Measurements from ENCODE around the gene AP4E1. TPM values are rescaled to one million over a fixed set of nuclear protein-coding genes. Genes with fewer than 3 reads are reported as not detected.

AP4E1 gene
- total and polyA plus RNA-seq, 2 of the 4 experiments (the other 2 are of a cell fraction), result 3.1 to 6.8 TPM

DNA sequence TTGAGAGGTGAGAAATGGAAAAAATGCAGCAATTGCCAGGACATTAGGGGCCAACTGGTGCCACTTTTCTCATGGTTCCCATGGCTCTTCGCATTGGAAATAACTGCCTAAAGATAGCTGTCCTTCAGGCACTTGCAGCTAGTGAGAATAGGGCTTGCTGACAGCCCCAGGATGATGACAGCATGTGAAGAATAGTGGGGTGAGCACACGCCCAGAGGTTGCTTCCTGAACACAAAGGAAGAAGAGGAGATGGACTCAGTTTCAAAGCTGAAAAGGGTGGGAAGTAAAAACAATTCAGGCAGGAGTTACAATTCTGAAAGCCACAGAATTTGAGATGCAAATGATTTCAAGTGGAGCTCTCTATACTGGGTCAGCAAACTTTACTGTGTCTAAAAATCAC lies 140.6 kb downstream of the AP4E1 start:
- dilution Hi-C loops (cut with HindIII; ENCODE audit: low sequenced_read_pairs, unreplicated experiment), result no loop called here
- no peaks in the 10 kb centered on the region for H3K79me1 ChIP-seq (ENCODE audit: low read depth in 1 of 2, low read length in 2 of 2)
- H3K9ac ChIP-seq (ENCODE audit: low read depth, low read length), result no peak overlapping the region
- POLR2A ChIA-PET (ENCODE audit: unreplicated experiment), result no interaction called here
- no peaks in the 10 kb centered on the region for H4K20me1 ChIP-seq (ENCODE audit: insufficient read depth, low read length)
- H3K4me3 ChIP-seq (ENCODE audit: insufficient read depth, low read depth, low read length), result no peak overlapping the region
- peaks cover 6% of the 10 kb centered on the region; the same call in 1 of the 2 replicates for H3K4me1 ChIP-seq (ENCODE audit: control insufficient read depth, insufficient read depth, low read length)
- H3K9me3 ChIP-seq (ENCODE audit: control insufficient read depth, insufficient read depth, low read length), result no peaks in the 10 kb centered on the region
- no peaks in the 10 kb centered on the region for H3K36me3 ChIP-seq (ENCODE audit: control insufficient read depth, insufficient read depth, low read length)
- no peak overlapping the region for H2AFZ ChIP-seq (replicated peaks; ENCODE audit: low read length, poor library complexity)
- no peak overlapping the region for H2BK15ac ChIP-seq (ENCODE audit: low read depth, low read length)
- no CpG with 5 or more reads among the region's 2 CpGs for WGBS, 2 experiments (ENCODE audit: extremely low coverage in 2 of 2, insufficient read length in 1 of 2)
- H3K18ac ChIP-seq (ENCODE audit: low read depth, low read length), result no peak overlapping the region
- H4K5ac ChIP-seq (ENCODE audit: low read depth, low read length), result no peak overlapping the region
- no peak for ATAC-seq (ENCODE audit: low read depth)
- no peak overlapping the region for H3K27ac ChIP-seq (ENCODE audit: insufficient read depth, low read length)
- H3K14ac ChIP-seq (replicated peaks; ENCODE audit: low read depth, low read length), result no peak overlapping the region
- no peak overlapping the region for H3K4me2 ChIP-seq (ENCODE audit: low read depth, low read length)
- no peak overlapping the region for H3K4ac ChIP-seq (ENCODE audit: low read depth, low read length)
- intact Hi-C loops (cut with micrococcal nuclease), result no loop called here
- H2AK9ac ChIP-seq (replicated peaks; ENCODE audit: low read depth, low read length, poor library complexity), result no peak overlapping the region
- H4K91ac ChIP-seq (ENCODE audit: insufficient read depth, low read depth, low read length), result no peak overlapping the region
- H2BK120ac ChIP-seq (ENCODE audit: low read depth, low read length), result no peak overlapping the region
- no peak overlapping the region for H2AK5ac ChIP-seq (ENCODE audit: low read depth, low read length)
- CTCF ChIA-PET, result interaction anchor here (0.6 kb wide), 1 partner anchor 515 kb away, joined by 3 read pairs; no protein-coding TSS in a partner anchor
- no peak overlapping the region for H3K56ac ChIP-seq (ENCODE audit: extremely low read depth, insufficient read depth, low read length)
- no peak overlapping the region for H3K23ac ChIP-seq (ENCODE audit: low read depth, low read length)
- DNase-seq, result no peak
- H3K9me1 ChIP-seq (ENCODE audit: insufficient read depth, low read length), result no peaks in the 10 kb centered on the region; the same call in 1 of the 2 replicates
- in situ Hi-C loops (cut with MboI; ENCODE audit: low sequenced_read_pairs), result no loop called here
- peaks cover 5% of the 10 kb centered on the region; the same call in 1 of the 2 replicates for H3K27me3 ChIP-seq (ENCODE audit: control insufficient read depth, insufficient read depth, low read length)
- TF ChIP-seq, protein P1, sequence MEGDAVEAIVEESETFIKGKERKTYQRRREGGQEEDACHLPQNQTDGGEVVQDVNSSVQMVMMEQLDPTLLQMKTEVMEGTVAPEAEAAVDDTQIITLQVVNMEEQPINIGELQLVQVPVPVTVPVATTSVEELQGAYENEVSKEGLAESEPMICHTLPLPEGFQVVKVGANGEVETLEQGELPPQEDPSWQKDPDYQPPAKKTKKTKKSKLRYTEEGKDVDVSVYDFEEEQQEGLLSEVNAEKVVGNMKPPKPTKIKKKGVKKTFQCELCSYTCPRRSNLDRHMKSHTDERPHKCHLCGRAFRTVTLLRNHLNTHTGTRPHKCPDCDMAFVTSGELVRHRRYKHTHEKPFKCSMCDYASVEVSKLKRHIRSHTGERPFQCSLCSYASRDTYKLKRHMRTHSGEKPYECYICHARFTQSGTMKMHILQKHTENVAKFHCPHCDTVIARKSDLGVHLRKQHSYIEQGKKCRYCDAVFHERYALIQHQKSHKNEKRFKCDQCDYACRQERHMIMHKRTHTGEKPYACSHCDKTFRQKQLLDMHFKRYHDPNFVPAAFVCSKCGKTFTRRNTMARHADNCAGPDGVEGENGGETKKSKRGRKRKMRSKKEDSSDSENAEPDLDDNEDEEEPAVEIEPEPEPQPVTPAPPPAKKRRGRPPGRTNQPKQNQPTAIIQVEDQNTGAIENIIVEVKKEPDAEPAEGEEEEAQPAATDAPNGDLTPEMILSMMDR (conservative IDR thresholded peaks at IDR 0.05; ENCODE audit: low read depth, low read length), result no peak
- TF ChIP-seq, protein P2, sequence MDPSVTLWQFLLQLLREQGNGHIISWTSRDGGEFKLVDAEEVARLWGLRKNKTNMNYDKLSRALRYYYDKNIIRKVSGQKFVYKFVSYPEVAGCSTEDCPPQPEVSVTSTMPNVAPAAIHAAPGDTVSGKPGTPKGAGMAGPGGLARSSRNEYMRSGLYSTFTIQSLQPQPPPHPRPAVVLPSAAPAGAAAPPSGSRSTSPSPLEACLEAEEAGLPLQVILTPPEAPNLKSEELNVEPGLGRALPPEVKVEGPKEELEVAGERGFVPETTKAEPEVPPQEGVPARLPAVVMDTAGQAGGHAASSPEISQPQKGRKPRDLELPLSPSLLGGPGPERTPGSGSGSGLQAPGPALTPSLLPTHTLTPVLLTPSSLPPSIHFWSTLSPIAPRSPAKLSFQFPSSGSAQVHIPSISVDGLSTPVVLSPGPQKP (IDR thresholded peaks at IDR 0.05; ENCODE audit: borderline replicate concordance, low read depth, low read length), result no peak
- no peak for TF ChIP-seq RAD21 (IDR thresholded peaks at IDR 0.05; ENCODE audit: low read length)
- H4K8ac ChIP-seq (ENCODE audit: low read depth in 2 of 2, low read length in 2 of 2), result no peak overlapping the region
- no TSS peak for BruUV-seq (replicated peaks)
- no peak overlapping the region for H2BK20ac ChIP-seq (ENCODE audit: low read depth, low read length)
- no peak overlapping the region for H2BK5ac ChIP-seq (ENCODE audit: low read depth, low read length, poor library complexity, severe bottlenecking)

Data from IMR-90 (cell line).